Activated T-helper 1 cell treated with anti-CD3 and anti-CD28 coated beads, Interleukin-12 subunit alpha, Interleukin-12 subunit beta, Interleukin-2, Interleukin-4 antibody, amounts not matched to agents 30 ng/mL and 10 ng/mL and 1 ng/mL, durations not matched to agents 14 hours and 24 hours and 36 hours (primary cell): ENCODE measurements around the gene SSH2. TPM values are rescaled to one million over a fixed set of nuclear protein-coding genes. Genes with fewer than 3 reads are reported as not detected.
A peak's percentile ranks its signal among the peaks of the same experiment; 100 is the strongest.
"Not testable (repeated sequence)": the region's sequence is repeated elsewhere in the genome, so short reads cannot be mapped to it uniquely, and the experiment has no call there.

Experiments
- DNase-seq: peaks from one replicate; pipeline ENCODE4 v3.0.0; 2021; ENCODE audit warnings: low spot score
- H3K27ac Mint-ChIP-seq: one replicate; pipeline ENCODE4 v1.8.0; 2021; ENCODE audit warnings: mild to moderate bottlenecking, mixed read lengths
- H3K27me3 Mint-ChIP-seq: one replicate; pipeline ENCODE4 v1.8.0; 2022; ENCODE audit warnings: mild to moderate bottlenecking, moderate library complexity, mixed read lengths; ENCODE audit not compliant: insufficient read depth
- H3K36me3 Mint-ChIP-seq: one replicate; pipeline ENCODE4 v1.8.0; 2021; ENCODE audit warnings: low read depth, mixed read lengths
- H3K4me1 Mint-ChIP-seq: one replicate; pipeline ENCODE4 v1.8.0; 2021; ENCODE audit warnings: low read depth, mixed read lengths
- H3K4me3 Mint-ChIP-seq: one replicate; pipeline ENCODE4 v1.8.0; 2021; ENCODE audit warnings: mild to moderate bottlenecking, moderate library complexity, mixed read lengths
- H3K9me3 Mint-ChIP-seq: one replicate; pipeline ENCODE4 v1.8.0; 2021; ENCODE audit warnings: mixed read lengths
- intact Hi-C: fragments of 100-400 bp; cut with micrococcal nuclease; formaldehyde crosslinking; loops from one replicate; pipeline ENCODE4 v1.15.1; 2024
- total RNA-seq: library from RNA; stranded (reverse); gene quantifications from 2 replicates; pipeline ENCODE4 v1.2.3, GENCODE V29; 2022

Gene SSH2
- total RNA-seq, 1 donor from 2014 or later, result 43.6 TPM

- Mint-ChIP-seq H3K4me3 (no peak overlapping the region), H3K36me3 (peaks cover 13% of the 10 kb centered on the region), H3K27ac (no peak overlapping the region), H3K27me3 (no peaks in the 10 kb centered on the region), H3K9me3 (no peaks in the 10 kb centered on the region), H3K4me1 (peaks cover 26% of the 10 kb centered on the region)
- intact Hi-C loops, result loop anchor here (5.0 kb wide), 1 partner anchor 35 kb away; no protein-coding TSS in a partner anchor
- DNase-seq, result no peak
These were observed 242.9 kb downstream of the SSH2 start for GRCh38 chr17:29686993-29687590.

GRCh38 chr17:29683481-29683880, 246.5 kb downstream of the SSH2 start:
- Mint-ChIP-seq H3K4me1 (peaks cover 21% of the 10 kb centered on the region), H3K36me3 (peaks cover 24% of the 10 kb centered on the region), H3K27me3 (no peaks in the 10 kb centered on the region), H3K4me3 (no peak overlapping the region), H3K27ac (no peak overlapping the region), H3K9me3 (no peaks in the 10 kb centered on the region)
- intact Hi-C loops, result no loop called here
- DNase-seq, result no peak

GRCh38 chr17:29682987-29683386, 247.0 kb downstream of the SSH2 start:
- intact Hi-C loops, result no loop called here
- H3K9me3 Mint-ChIP-seq, result no peaks in the 10 kb centered on the region
- peaks cover 24% of the 10 kb centered on the region for H3K36me3 Mint-ChIP-seq
- H3K27me3 Mint-ChIP-seq, result no peaks in the 10 kb centered on the region
- H3K27ac Mint-ChIP-seq, result peak overlapping the region; percentile 26
- DNase-seq, result no peak
- no peak overlapping the region for H3K4me3 Mint-ChIP-seq
- peaks cover 21% of the 10 kb centered on the region for H3K4me1 Mint-ChIP-seq

- intact Hi-C loops, result no loop called here
- Mint-ChIP-seq H3K36me3 (peaks cover 25% of the 10 kb centered on the region), H3K27ac (peak overlapping the region; percentile 19), H3K4me1 (peaks cover 28% of the 10 kb centered on the region), H3K27me3 (no peaks in the 10 kb centered on the region), H3K4me3 (no peak overlapping the region), H3K9me3 (no peaks in the 10 kb centered on the region)
- DNase-seq, result no peak
These were observed 248.0 kb downstream of the SSH2 start for GRCh38 chr17:29682054-29682453.

GRCh38 chr17:29677824-29678223, 252.2 kb downstream of the SSH2 start:
- H3K27me3 Mint-ChIP-seq, result no peaks in the 10 kb centered on the region
- H3K4me1 Mint-ChIP-seq, result peaks cover 41% of the 10 kb centered on the region
- no peak overlapping the region for H3K4me3 Mint-ChIP-seq
- H3K9me3 Mint-ChIP-seq, result no peaks in the 10 kb centered on the region
- H3K27ac Mint-ChIP-seq, result no peak overlapping the region
- DNase-seq, result no peak
- H3K36me3 Mint-ChIP-seq, result peaks cover 30% of the 10 kb centered on the region
- intact Hi-C loops, result no loop called here

- no peaks in the 10 kb centered on the region for H3K27me3 Mint-ChIP-seq
- peaks cover 37% of the 10 kb centered on the region for H3K4me1 Mint-ChIP-seq
- no peaks in the 10 kb centered on the region for H3K9me3 Mint-ChIP-seq
- no peak overlapping the region for H3K4me3 Mint-ChIP-seq
- peak overlapping the region; percentile 12 for H3K27ac Mint-ChIP-seq
- intact Hi-C loops, result no loop called here
- peaks cover 32% of the 10 kb centered on the region for H3K36me3 Mint-ChIP-seq
- no peak for DNase-seq
These were observed 252.7 kb downstream of the SSH2 start for GRCh38 chr17:29677221-29677791.

- H3K27me3 Mint-ChIP-seq, DNase-seq, H3K9me3 Mint-ChIP-seq, intact Hi-C loops, H3K27ac Mint-ChIP-seq, H3K4me3 Mint-ChIP-seq: not testable (repeated sequence)
- Mint-ChIP-seq H3K4me1 (peaks cover 30% of the 10 kb centered on the region), H3K36me3 (peaks cover 37% of the 10 kb centered on the region)
These were observed 254.1 kb downstream of the SSH2 start for GRCh38 chr17:29675961-29676360.

- H3K4me3 Mint-ChIP-seq, result no peak overlapping the region
- H3K36me3 Mint-ChIP-seq, result peaks cover 34% of the 10 kb centered on the region
- H3K9me3 Mint-ChIP-seq, result no peaks in the 10 kb centered on the region
- peak overlapping the region; percentile 70 for H3K27ac Mint-ChIP-seq
- no peaks in the 10 kb centered on the region for H3K27me3 Mint-ChIP-seq
- no peak for DNase-seq
- peaks cover 30% of the 10 kb centered on the region for H3K4me1 Mint-ChIP-seq
- intact Hi-C loops, result no loop called here
These were observed 255.7 kb downstream of the SSH2 start for GRCh38 chr17:29674281-29674680.

- peaks cover 40% of the 10 kb centered on the region for H3K36me3 Mint-ChIP-seq
- peaks cover 35% of the 10 kb centered on the region for H3K4me1 Mint-ChIP-seq
- intact Hi-C loops, result no loop called here
- no peaks in the 10 kb centered on the region for H3K9me3 Mint-ChIP-seq
- no peak overlapping the region for H3K4me3 Mint-ChIP-seq
- H3K27me3 Mint-ChIP-seq, result no peaks in the 10 kb centered on the region
- no peak overlapping the region for H3K27ac Mint-ChIP-seq
- no peak for DNase-seq
These were observed 258.4 kb downstream of the SSH2 start for GRCh38 chr17:29671661-29672060.

- intact Hi-C loops, result no loop called here
- Mint-ChIP-seq H3K4me1 (peaks cover 36% of the 10 kb centered on the region), H3K9me3 (no peaks in the 10 kb centered on the region), H3K27ac (no peak overlapping the region), H3K4me3 (no peak overlapping the region), H3K27me3 (no peaks in the 10 kb centered on the region), H3K36me3 (peaks cover 39% of the 10 kb centered on the region)
- no peak for DNase-seq
These were observed 260.8 kb downstream of the SSH2 start for GRCh38 chr17:29669266-29669665.

GRCh38 chr17:29667969-29668368, 262.1 kb downstream of the SSH2 start:
- Mint-ChIP-seq H3K9me3 (no peaks in the 10 kb centered on the region), H3K4me1 (peaks cover 31% of the 10 kb centered on the region), H3K36me3 (peaks cover 38% of the 10 kb centered on the region), H3K27me3 (no peaks in the 10 kb centered on the region), H3K4me3 (no peak overlapping the region), H3K27ac (peak overlapping the region; percentile 34)
- no peak for DNase-seq
- intact Hi-C loops, result no loop called here

- no peaks in the 10 kb centered on the region for H3K27me3 Mint-ChIP-seq
- intact Hi-C loops, result loop anchor here (1.0 kb wide), 2 partner anchors 27 to 41 kb away; no protein-coding TSS in a partner anchor
- peak overlapping the region; percentile 46 for H3K27ac Mint-ChIP-seq
- H3K4me1 Mint-ChIP-seq, result peaks cover 31% of the 10 kb centered on the region
- H3K4me3 Mint-ChIP-seq, result no peak overlapping the region
- no peak for DNase-seq
- H3K36me3 Mint-ChIP-seq, result peaks cover 42% of the 10 kb centered on the region
- no peaks in the 10 kb centered on the region for H3K9me3 Mint-ChIP-seq
These were observed 264.6 kb downstream of the SSH2 start for GRCh38 chr17:29665481-29665810.

GRCh38 chr17:29664743-29665480, 265.1 kb downstream of the SSH2 start:
- DNase-seq, result no peak
- Mint-ChIP-seq H3K4me1 (peaks cover 31% of the 10 kb centered on the region), H3K9me3 (no peaks in the 10 kb centered on the region), H3K27ac (peak overlapping the region; percentile 46), H3K27me3 (no peaks in the 10 kb centered on the region), H3K4me3 (no peak overlapping the region), H3K36me3 (peaks cover 43% of the 10 kb centered on the region)
- intact Hi-C loops, result loop anchor here (1.0 kb wide), 2 partner anchors 27 to 41 kb away; no protein-coding TSS in a partner anchor
